Measurements from ENCODE around the gene PPIH. TPM values are rescaled to one million over a fixed set of nuclear protein-coding genes. Genes with fewer than 3 reads are reported as not detected.
A peak's percentile ranks its signal among the peaks of the same experiment; 100 is the strongest.

PPIH gene
- total RNA-seq, 2 donors from 2014 or later = 63.3 to 73.2 TPM

GRCh38 chr1:42676534-42677087 lies 18.4 kb downstream of the PPIH start:
- DNase-seq = no peak
- Histone ChIP-seq H3K27ac (ENCODE audit: low read depth, low read length) (no peak overlapping the region), H3K4me3 (ENCODE audit: low read length) (no peak overlapping the region), H3K9ac (ENCODE audit: extremely low read depth, low read length, poor library complexity, severe bottlenecking) (no peak overlapping the region), H3K9me3 (ENCODE audit: control insufficient read depth, low read length) (no peaks in the 10 kb centered on the region), H3K27me3 (ENCODE audit: control insufficient read depth, insufficient read depth, low read length, poor library complexity, severe bottlenecking) (no peaks in the 10 kb centered on the region), H3K36me3 (ENCODE audit: control insufficient read depth, insufficient read depth, low read length) (peaks cover 39% of the 10 kb centered on the region), H3K4me1 (ENCODE audit: control insufficient read depth, insufficient read depth, low read length) (no peaks in the 10 kb centered on the region)
- Mint-ChIP-seq H3K9me3 (no peaks in the 10 kb centered on the region), H3K36me3 (ENCODE audit: low read depth) (peaks cover 29% of the 10 kb centered on the region), H3K27me3 (ENCODE audit: insufficient read depth) (no peaks in the 10 kb centered on the region), H3K4me3 (no peak overlapping the region), H3K4me1 (peaks cover 14% of the 10 kb centered on the region), H3K27ac (no peak overlapping the region)
- no peak for TF ChIP-seq CTCF (conservative IDR thresholded peaks at IDR 0.05)
- 87% methylated on average over 3 of the region's 3 CpGs; no CpG with 5 or more reads in 1 of the 2 experiments for WGBS, 2 experiments (ENCODE audit: insufficient coverage in 1 of 2, insufficient read length in 1 of 2)

GRCh38 chr1:42679364-42679983 lies 21.3 kb downstream of the PPIH start:
- DNase-seq = no peak

GRCh38 chr1:42680055-42680454 lies 21.8 kb downstream of the PPIH start:
- Mint-ChIP-seq H3K27ac (no peak overlapping the region), H3K27me3 (ENCODE audit: insufficient read depth) (no peaks in the 10 kb centered on the region)
- WGBS, 2 experiments (ENCODE audit: insufficient coverage in 1 of 2, insufficient read length in 1 of 2) = 94 to 100% methylated on average over 2 of the region's 2 CpGs

More at GRCh38 chr1:42679364-42679983, 21.3 kb downstream of the PPIH start:
- WGBS, 2 experiments (ENCODE audit: insufficient coverage in 1 of 2, insufficient read length in 1 of 2) = 84 to 100% methylated on average over 4 to 10 of the region's 10 CpGs
- H3K9me3 Mint-ChIP-seq = no peaks in the 10 kb centered on the region
- no peak for TF ChIP-seq CTCF (conservative IDR thresholded peaks at IDR 0.05)
- H3K27me3 Mint-ChIP-seq (ENCODE audit: insufficient read depth) = no peaks in the 10 kb centered on the region
- no peak overlapping the region for H3K27ac ChIP-seq (ENCODE audit: low read depth, low read length)
- H3K4me1 ChIP-seq (ENCODE audit: control insufficient read depth, insufficient read depth, low read length) = no peaks in the 10 kb centered on the region
- H3K27ac Mint-ChIP-seq = no peak overlapping the region
- H3K9me3 ChIP-seq (ENCODE audit: control insufficient read depth, low read length) = no peaks in the 10 kb centered on the region
- no peak overlapping the region for H3K4me3 ChIP-seq (ENCODE audit: low read length)
- no peak overlapping the region for H3K9ac ChIP-seq (ENCODE audit: extremely low read depth, low read length, poor library complexity, severe bottlenecking)
- no peaks in the 10 kb centered on the region for H3K27me3 ChIP-seq (ENCODE audit: control insufficient read depth, insufficient read depth, low read length, poor library complexity, severe bottlenecking)
- H3K36me3 Mint-ChIP-seq (ENCODE audit: low read depth) = peaks cover 25% of the 10 kb centered on the region
- no peak overlapping the region for H3K4me3 Mint-ChIP-seq
- peaks cover 28% of the 10 kb centered on the region for H3K36me3 ChIP-seq (ENCODE audit: control insufficient read depth, insufficient read depth, low read length)
- H3K4me1 Mint-ChIP-seq = peaks cover 25% of the 10 kb centered on the region

More at GRCh38 chr1:42680055-42680454, 21.8 kb downstream of the PPIH start:
- no peak for DNase-seq
- Mint-ChIP-seq H3K4me3 (no peak overlapping the region), H3K9me3 (no peaks in the 10 kb centered on the region), H3K4me1 (peaks cover 30% of the 10 kb centered on the region), H3K36me3 (ENCODE audit: low read depth) (peaks cover 24% of the 10 kb centered on the region)
- Histone ChIP-seq H3K4me1 (ENCODE audit: control insufficient read depth, insufficient read depth, low read length) (no peaks in the 10 kb centered on the region), H3K27ac (ENCODE audit: low read depth, low read length) (no peak overlapping the region), H3K36me3 (ENCODE audit: control insufficient read depth, insufficient read depth, low read length) (peaks cover 29% of the 10 kb centered on the region), H3K9me3 (ENCODE audit: control insufficient read depth, low read length) (no peaks in the 10 kb centered on the region), H3K9ac (ENCODE audit: extremely low read depth, low read length, poor library complexity, severe bottlenecking) (no peak overlapping the region), H3K27me3 (ENCODE audit: control insufficient read depth, insufficient read depth, low read length, poor library complexity, severe bottlenecking) (no peaks in the 10 kb centered on the region), H3K4me3 (ENCODE audit: low read length) (peak overlapping the region; percentile 90)
- no peak for TF ChIP-seq CTCF (conservative IDR thresholded peaks at IDR 0.05)
